ENCODE data around the gene DDX41. TPM values are rescaled to one million over a fixed set of nuclear protein-coding genes. Genes with fewer than 3 reads are reported as not detected.

The DDX41 gene
- total and polyA plus RNA-seq, 7 donors, result 47.8 to 78.4 (median 55.1) TPM

GRCh38 chr5:177499842-177500241 lies 16.9 kb downstream of the DDX41 start:
- 84 to 85% methylated on average over 6 of the region's 6 CpGs for WGBS, 2 donors
- Histone ChIP-seq H3K4me1 (peaks cover 0 to 44% (median 33%) of the 10 kb centered on the region in 4 donors), H3K27ac (no peak overlapping the region), H3K9me3 (no peaks in the 10 kb centered on the region), H3K27me3 (no peaks in the 10 kb centered on the region), H3K4me3 (no peak overlapping the region), H3K36me3 (no peaks in the 10 kb centered on the region)
- intact Hi-C loops (cut with DNase I), result loop anchor here (2.0 kb wide), 2 partner anchors 17 to 73 kb away; partner anchors contain the start of genes DDX41 and GRK6
- TF ChIP-seq CTCF (IDR thresholded peaks at IDR 0.05) (no peak), EP300 (IDR thresholded peaks at IDR 0.05) (no peak), POLR2A (IDR thresholded peaks at IDR 0.05) (no peak), POLR2AphosphoS5 (IDR thresholded peaks at IDR 0.05) (no peak)
- no peak for DNase-seq

GRCh38 chr5:177498013-177498787 lies 18.6 kb downstream of the DDX41 start:
- H3K9me3 ChIP-seq, result no peaks in the 10 kb centered on the region
- TF ChIP-seq POLR2A (IDR thresholded peaks at IDR 0.05), result no peak
- TF ChIP-seq EP300 (IDR thresholded peaks at IDR 0.05), result no peak
- no peak for TF ChIP-seq POLR2AphosphoS5 (IDR thresholded peaks at IDR 0.05)
- TF ChIP-seq CTCF (IDR thresholded peaks at IDR 0.05), result no peak
- WGBS, 2 donors, result 6 to 13% methylated on average over 48 of the region's 48 CpGs
- peaks cover 0 to 60% (median 49%) of the 10 kb centered on the region in 4 donors for H3K4me1 ChIP-seq
- peak overlapping the region; percentile 66 to 97 (median 86) for H3K4me3 ChIP-seq
- peak overlapping the region; percentile 95 to 99 (median 97) for H3K27ac ChIP-seq
- intact Hi-C loops (cut with DNase I), result loop anchor here (2.0 kb wide), 1 partner anchor 71 kb away; the partner anchor contains the start of gene GRK6
- DNase-seq, result peak; percentile 84
- H3K36me3 ChIP-seq, result peaks cover 0 to 13% (median 5%) of the 10 kb centered on the region in 4 donors
- H3K27me3 ChIP-seq, result no peaks in the 10 kb centered on the region

GRCh38 chr5:177497292-177498012 lies 19.3 kb downstream of the DDX41 start, which contains the start of gene PDLIM7:
Gene PDLIM7, minus strand, starts transcription at chr5:177497604. Its CDS starts 1,092 bp downstream, at chr5:177496512.
- H3K36me3 ChIP-seq, result peaks cover under 1 to 16% (median 7%) of the 10 kb centered on the region in 4 donors
- WGBS, 2 donors, result 0 to 1% methylated on average over 73 of the region's 73 CpGs
- peak within 1 kb of the TSS; percentile 95 to 99 (median 97) for H3K27ac ChIP-seq
- DNase-seq, result peak; percentile 99
- H3K4me1 ChIP-seq, result peaks cover 0 to 67% (median 57%) of the 10 kb centered on the region in 4 donors
- intact Hi-C loops (cut with DNase I), result loop anchor here (2.0 kb wide), 1 partner anchor 71 kb away; the partner anchor contains the start of gene GRK6
- no peaks in the 10 kb centered on the region for H3K27me3 ChIP-seq
- H3K4me3 ChIP-seq, result peak within 1 kb of the TSS; percentile 66 to 97 (median 86)
- no peaks in the 10 kb centered on the region for H3K9me3 ChIP-seq
- TF ChIP-seq CTCF (IDR thresholded peaks at IDR 0.05) (no peak), POLR2AphosphoS5 (IDR thresholded peaks at IDR 0.05) (peak; percentile 91 to 99 (median 98)), POLR2A (IDR thresholded peaks at IDR 0.05) (peak; percentile 80 to 84)

- Histone ChIP-seq H3K27ac (peak overlapping the region; percentile 95 to 99 (median 97)), H3K4me3 (peak overlapping the region; percentile 66 to 97 (median 86)), H3K36me3 (peaks cover 6 to 23% (median 13%) of the 10 kb centered on the region in 4 donors), H3K27me3 (no peaks in the 10 kb centered on the region), H3K4me1 (peaks cover 0 to 74% (median 63%) of the 10 kb centered on the region in 4 donors), H3K9me3 (no peaks in the 10 kb centered on the region)
- intact Hi-C loops (cut with DNase I), result loop anchor here (1.0 kb wide), 1 partner anchor 41 kb away; no protein-coding TSS in a partner anchor
- TF ChIP-seq CTCF (IDR thresholded peaks at IDR 0.05) (no peak), POLR2AphosphoS5 (IDR thresholded peaks at IDR 0.05) (peak; percentile 85 to 95 (median 93)), POLR2A (IDR thresholded peaks at IDR 0.05) (peak; percentile 78 to 89), EP300 (IDR thresholded peaks at IDR 0.05) (peak in 2 of 4 donors; percentile 30 to 38)
- WGBS, 2 donors, result 3 to 10% methylated on average over 27 to 29 of the region's 29 CpGs
- DNase-seq, result peak; percentile 97
Measured at GRCh38 chr5:177496727-177497291, 20.0 kb downstream of the DDX41 start.

Measured in sigmoid colon (tissue), 7 donors.